ENCODE measurements around the gene NOTUM.

GRCh38 chr17:81909966-81910839 is 50.8 kb downstream of the NOTUM start:
- TF ChIP-seq, protein P1, sequence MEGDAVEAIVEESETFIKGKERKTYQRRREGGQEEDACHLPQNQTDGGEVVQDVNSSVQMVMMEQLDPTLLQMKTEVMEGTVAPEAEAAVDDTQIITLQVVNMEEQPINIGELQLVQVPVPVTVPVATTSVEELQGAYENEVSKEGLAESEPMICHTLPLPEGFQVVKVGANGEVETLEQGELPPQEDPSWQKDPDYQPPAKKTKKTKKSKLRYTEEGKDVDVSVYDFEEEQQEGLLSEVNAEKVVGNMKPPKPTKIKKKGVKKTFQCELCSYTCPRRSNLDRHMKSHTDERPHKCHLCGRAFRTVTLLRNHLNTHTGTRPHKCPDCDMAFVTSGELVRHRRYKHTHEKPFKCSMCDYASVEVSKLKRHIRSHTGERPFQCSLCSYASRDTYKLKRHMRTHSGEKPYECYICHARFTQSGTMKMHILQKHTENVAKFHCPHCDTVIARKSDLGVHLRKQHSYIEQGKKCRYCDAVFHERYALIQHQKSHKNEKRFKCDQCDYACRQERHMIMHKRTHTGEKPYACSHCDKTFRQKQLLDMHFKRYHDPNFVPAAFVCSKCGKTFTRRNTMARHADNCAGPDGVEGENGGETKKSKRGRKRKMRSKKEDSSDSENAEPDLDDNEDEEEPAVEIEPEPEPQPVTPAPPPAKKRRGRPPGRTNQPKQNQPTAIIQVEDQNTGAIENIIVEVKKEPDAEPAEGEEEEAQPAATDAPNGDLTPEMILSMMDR (conservative IDR thresholded peaks at IDR 0.05; ENCODE audit: low read depth, low read length) = no peak
- no peak for TF ChIP-seq EZH2 (IDR thresholded peaks at IDR 0.05; ENCODE audit: borderline replicate concordance, low read depth, low read length, poor library complexity, severe bottlenecking)

Measured in A673 (cell line).